GM21381 (cell line): ENCODE measurements around the gene STX10.

ENCODE experiments used
- ATAC-seq: cut with Tn5 transposase; IDR thresholded peaks from one replicate; pipeline ENCODE4 v1.9.1; 2021; ENCODE audit warnings: mild to moderate bottlenecking, moderate library complexity; ENCODE audit not compliant: unreplicated experiment

Gene STX10

DNA sequence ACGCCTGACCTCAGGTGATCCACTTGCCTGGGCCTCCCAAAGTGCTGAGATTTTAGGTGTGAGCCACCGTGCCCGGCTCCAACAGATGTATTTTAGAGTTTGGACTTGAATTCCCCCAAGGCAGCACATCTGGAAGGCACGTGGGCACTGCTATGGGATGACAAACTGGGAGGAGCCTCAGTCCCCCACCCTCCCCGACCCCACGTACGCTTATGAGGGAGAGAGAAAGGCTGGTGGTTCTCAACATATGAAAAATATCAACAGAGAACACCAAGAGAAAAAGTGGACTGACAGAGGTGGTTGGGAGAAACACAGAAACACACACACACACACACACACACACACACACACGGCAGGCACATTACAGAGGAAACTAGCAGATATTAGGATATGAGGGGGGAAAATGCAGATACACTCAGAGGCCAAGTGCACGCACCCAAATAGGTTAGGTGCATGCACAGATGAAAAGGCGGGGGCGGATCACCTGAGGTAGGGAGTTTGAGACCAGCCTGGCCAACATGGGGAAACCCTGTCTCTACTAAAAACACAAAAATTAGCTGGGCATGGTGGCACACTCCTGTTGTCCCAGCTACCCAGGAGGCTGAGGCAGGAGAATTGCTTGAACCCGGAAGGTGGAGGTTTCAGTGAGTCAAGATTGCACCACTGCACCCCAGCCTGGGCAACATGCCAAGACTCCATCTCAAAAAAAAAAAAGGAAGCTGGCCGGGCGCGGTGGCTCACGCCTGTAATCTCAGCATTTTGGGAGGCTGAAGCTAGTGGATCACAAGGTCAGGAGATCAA is 3.2 kb downstream of the STX10 start:
- ATAC-seq, result no peak

DNA sequence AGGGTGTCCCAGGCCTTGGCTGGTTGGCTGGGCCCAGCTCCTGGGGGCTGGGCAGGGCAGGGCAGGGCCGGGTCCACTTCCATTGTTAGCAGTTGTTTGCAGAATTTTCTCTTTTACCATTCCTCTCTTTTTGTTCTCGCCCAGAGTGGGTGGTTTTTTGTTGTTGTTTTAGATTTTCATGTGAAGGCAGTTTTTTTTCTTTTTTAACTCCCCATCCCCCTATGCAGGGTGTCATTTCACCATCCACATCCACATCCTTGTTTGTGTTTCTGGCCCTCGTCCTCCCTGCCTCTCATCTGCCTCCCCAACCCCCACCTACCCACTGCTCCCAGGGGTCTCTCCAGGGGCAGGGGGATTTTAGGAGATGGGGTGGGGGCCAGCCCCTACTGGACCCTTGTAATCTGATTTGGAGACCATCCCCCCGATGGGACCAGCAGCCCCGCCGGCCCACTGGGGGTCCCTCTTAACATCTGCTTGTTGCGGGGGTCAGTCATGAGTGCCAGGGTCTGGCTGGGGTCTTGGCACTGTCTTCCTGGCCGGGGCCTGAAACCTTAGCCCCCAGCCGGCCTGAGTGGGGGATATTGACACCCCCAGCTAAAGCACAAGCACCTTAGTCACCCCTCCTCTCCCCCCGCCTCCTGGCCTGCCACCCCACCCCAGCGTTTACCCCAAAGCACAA is 10.4 kb downstream of the STX10 start:
- no peak for ATAC-seq

DNA sequence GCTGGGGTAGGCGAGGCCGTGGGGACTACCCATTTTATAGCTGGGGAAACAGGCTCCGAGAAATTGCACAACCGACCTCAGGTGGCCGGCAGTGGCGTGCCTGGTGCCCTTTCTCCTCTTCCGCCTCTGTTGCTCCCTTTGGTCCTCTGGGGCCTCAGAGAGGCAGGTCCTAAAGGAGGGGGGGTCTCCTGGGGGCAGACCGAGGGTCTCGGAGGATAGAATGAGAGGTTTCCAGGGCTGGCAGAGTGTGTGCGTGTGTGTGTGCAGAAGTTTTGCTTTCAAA is 11.3 kb downstream of the STX10 start:
- no peak for ATAC-seq

DNA sequence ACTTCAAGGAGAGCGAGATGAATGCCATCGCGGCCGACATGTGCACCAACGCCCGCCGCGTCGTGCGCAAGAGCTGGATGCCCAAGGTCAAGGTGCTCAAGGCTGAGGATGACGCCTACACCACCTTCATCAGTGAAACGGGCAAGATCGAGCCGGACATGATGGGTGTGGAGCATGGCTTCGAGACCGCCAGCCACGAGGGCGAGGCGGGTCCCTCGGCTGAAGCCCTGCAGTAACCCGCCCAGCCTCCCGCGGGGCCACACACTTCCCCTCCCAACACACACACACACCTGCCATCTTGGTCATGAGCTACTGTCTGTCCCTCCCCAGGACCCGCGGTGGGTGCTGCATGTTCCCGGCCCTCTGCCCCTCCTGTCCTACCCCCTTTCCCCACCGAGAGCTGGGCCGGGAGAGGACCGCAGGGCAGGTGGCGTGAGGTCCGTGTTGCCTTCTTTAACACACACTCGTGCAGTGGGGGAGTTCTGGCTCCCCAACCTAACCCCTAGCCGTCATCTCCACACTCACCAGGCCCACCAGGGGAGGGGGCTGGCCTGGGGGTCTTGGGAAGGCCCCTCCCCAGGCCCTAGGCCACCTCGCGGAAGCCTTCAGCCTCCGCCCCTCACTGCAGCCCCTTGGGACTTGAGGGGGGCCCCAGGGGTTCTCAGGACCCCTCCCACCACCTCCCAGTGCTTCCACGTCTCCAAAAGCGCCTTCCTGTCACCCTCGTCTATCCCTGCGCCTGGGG is 11.8 kb downstream of the STX10 start:
- ATAC-seq, result no peak

DNA sequence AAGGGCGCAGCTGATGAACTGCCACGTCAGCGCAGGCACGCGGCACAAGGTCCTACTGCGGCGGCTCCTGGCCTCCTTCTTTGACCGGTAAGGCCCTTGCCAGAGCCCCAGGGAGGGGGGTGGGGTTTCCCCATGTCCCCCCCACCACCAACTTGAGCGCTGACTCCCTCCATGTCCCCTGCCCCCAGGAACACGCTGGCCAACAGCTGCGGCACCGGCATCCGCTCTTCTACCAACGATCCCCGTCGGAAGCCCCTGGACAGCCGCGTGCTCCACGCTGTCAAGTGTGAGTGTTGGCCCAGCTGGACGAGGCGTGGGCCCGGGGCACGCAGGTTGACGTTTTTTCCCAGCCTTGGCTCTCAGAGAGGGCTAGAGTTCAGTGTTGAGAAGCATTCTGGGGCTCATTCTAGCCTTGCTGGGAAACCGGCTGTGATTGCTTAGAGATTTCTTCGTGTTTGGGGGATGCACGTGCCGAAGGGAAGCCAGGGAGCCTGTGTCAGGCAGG is 12.8 kb downstream of the STX10 start:
- no peak for ATAC-seq

DNA sequence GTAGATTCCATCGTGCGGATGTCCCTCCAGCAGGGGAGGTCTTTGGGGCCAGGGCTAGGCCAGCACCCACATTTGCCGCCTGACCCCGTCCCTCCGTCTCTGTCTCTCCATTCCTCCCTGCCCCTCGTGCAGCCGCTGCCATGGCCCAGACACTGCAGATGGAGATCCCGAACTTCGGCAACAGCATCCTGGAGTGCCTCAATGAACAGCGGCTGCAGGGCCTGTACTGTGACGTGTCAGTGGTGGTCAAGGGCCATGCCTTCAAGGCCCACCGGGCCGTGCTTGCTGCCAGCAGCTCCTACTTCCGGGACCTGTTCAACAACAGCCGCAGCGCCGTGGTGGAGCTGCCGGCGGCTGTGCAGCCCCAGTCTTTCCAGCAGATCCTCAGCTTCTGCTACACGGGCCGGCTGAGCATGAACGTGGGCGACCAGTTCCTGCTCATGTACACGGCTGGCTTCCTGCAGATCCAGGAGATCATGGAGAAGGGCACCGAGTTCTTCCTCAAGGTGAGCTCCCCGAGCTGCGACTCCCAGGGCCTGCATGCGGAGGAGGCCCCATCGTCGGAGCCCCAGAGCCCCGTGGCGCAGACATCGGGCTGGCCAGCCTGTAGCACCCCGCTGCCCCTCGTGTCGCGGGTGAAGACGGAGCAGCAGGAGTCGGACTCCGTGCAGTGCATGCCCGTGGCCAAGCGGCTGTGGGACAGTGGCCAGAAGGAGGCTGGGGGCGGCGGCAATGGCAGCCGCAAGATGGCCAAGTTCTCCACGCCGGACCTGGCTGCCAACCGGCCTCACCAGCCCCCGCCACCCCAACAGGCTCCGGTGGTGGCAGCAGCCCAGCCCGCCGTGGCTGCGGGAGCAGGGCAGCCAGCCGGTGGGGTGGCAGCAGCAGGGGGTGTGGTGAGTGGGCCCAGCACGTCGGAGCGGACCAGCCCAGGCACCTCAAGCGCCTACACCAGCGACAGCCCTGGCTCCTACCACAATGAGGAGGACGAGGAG is 14.8 kb downstream of the STX10 start:
- no peak for ATAC-seq

DNA sequence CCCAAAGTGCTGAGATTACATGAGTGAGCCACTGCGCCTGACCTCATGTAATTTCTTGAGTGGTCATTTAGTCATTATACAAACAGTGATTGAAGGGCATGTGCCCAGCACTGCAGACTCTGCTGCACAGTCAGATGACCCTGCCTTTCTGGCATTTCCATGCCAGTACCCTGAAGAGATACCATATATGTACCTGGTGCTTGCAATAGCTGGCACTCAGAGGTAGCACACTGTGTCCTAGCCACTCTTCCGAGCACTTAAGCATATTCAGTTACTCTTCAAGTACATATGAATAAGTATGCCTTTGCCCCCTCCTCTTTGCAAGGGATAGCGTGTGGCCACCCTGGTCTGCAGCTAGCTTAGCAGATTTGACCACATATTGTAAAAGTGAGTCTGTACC is 15.5 kb downstream of the STX10 start:
- no peak for ATAC-seq

DNA sequence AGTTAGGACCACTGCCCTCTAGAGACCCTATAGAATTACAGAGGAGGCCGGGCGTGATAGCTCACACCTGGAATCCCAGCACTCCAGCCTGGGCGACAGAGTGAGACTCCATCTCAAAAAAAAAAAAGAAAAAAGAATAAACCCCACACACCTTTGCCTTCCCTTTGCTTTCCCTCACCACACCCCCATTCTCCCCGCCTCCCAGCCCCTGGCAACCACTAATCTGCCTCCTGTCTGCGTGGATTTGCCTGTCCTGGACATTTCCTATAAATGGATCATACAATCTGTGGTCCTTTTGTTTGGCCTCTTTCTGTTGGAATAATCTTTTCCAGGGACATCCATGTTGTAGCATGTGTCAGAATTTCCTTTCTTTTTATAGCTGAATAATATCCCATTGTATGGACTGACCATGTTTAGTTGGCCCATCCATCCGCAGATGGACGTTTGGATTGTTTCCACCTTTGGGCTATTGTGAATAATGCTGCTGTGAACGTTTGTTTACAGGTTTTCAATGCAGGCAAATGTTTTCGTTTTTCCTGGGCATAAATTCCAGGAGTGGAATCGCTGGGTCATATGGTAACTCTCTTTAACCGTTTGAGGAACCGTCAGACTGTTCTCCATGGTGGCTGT is 16.8 kb downstream of the STX10 start:
- no peak for ATAC-seq

DNA sequence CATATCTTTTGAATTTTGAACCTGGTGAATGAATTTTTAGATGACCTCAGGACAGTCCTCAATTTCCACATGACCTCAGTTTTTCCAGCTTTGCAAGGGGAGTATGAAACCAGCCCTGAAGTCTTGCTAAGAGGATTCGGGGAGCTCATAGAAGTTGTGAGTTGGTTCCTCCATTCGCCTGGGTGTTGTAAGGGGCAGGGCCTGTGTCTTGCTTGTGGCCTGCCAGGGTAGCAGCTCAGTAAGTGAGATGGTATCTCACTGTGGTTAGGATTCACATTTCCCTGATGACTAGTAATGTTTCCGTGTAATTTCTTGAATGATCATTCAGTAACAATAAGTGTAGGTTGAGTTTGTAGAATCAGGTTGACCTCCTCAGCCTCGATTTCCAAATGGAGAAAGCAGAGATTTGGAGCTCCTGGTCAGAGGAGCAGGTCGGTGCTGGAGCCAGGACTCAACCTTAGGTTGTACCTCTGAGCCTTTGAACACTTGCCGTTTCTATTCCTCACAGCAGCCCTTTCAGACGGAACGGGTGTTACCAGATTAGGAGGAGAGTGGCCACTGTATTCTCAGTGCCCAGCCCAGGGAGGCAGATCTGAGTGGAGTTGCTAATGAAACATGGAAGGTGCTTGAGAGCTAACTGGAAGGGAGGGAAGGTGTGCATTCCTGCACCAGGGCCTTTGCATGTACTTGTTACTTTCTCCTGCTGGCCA is 17.5 kb downstream of the STX10 start:
- no peak for ATAC-seq

DNA sequence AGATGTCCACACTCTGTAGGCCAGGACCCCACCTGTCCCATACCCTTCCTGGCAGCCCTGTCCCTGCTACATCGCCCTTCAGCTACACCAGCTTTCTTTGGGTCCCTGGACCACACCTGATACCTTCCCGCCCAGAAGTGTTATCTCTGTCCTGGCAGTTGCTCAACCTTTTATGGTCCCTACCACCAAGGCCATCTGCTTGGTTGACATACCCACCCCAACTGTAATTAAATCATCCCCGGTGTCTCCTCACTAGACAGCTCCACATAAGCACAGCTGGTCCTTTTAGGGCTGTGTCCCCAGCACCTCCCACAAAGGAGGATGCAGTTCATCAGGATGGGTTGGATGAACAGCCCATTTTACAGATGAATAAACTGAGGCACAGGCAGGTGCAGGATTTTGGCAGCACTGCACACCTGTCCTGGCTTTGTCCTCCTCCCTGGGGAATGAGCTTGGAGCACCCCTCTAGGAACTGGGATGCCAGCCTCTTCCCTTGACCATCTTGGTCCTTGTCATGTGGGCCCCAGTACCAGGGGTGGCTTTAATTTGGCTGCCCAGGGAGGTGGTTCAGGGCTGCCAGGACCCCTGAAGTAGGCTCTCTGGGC is 19.2 kb downstream of the STX10 start:
- no peak for ATAC-seq

DNA sequence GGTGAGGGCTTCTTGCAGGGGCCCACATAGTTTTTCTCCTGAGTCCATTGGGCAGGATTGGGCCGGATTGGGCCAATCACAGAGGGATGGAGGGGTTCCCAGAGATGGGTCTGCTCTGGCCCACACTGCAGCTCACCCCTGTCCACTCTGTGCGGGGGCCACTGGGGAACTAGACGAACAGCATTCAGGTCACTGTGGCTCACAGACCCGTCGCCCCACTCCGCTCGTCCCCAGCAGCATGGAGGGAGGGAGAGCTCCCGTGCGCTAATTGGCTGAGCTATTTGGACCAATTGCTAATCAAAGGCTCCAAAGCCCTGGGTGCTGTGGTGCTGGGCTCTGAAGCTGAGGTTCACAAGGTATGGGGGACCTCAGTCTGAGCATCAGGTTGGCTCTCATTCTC is 20.8 kb downstream of the STX10 start:
- ATAC-seq, result no peak

DNA sequence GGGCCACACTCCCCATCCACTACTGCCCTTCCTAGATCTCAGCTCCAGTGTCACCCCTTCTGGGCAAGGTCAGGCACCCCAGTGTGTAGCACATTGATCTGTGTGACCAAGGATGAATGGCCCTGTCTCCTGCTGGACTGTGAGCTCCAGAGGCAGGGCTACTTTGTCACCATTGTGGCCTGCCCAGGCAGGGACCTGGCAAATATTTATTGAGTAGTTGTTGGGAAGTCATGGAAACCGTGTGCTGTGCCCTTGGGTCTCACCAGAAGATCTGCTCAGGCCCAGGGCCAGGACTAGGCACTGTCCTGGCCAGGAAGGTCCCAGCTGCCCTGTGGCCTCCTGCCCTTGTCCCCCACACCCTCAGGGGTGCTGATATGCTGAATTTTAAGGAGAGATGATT is 21.6 kb downstream of the STX10 start:
- ATAC-seq, result no peak

DNA sequence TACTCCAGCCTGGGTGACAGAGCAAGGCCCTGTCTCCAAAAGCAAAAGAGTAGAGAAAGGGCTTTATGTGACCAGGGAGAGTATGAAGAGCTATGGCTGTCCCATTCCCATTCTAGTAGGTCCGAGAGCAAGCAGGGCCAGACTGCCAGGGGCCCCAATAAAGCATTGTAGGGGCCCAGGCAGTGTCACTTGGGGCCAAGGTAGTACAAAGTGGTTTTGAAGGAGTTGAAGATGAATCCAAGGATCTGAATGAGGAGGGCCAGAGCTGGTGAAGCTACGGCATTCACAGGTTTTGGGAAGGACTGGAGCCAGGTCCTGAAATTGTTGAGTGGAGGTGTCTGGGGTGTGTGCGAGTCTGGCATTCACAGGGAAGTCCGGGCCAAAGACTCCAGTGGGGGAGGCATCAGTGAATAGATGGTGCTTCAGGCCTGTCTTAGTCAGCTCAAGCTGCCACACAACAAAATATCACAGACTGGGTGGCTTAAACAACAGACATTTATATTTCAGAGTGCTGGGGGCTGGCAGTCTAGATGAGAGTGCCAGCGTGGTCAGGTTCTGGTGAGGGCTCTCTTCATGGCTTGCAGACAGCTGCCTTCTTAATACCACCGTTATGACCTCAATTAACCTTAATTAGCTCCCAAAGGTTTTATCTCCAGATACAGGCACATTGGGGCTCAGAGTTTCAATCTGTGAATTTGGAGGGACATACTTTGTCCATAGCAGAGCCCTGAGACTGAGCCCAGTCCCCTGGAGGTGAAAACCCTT is 22.2 kb downstream of the STX10 start:
- no peak for ATAC-seq

DNA sequence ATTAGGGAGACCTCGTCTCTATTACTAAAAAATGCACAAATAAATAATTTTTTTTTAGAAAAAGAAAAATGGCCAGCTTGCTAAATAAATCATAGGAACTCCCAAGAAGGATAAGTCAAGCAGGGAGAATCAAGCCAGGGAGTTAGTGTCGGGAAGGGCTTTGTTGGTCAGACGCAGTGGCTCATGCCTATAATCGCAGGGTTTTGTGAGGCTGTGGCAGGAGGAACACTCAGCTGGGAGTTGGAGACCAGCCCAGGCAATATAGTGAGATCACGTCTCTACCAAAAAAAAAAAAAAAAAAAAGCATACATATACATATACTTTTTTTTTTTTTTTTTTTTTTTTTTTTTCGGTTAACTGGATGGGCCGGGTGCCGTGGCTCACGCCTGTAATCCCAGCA is 23.1 kb downstream of the STX10 start:
- no peak for ATAC-seq

DNA sequence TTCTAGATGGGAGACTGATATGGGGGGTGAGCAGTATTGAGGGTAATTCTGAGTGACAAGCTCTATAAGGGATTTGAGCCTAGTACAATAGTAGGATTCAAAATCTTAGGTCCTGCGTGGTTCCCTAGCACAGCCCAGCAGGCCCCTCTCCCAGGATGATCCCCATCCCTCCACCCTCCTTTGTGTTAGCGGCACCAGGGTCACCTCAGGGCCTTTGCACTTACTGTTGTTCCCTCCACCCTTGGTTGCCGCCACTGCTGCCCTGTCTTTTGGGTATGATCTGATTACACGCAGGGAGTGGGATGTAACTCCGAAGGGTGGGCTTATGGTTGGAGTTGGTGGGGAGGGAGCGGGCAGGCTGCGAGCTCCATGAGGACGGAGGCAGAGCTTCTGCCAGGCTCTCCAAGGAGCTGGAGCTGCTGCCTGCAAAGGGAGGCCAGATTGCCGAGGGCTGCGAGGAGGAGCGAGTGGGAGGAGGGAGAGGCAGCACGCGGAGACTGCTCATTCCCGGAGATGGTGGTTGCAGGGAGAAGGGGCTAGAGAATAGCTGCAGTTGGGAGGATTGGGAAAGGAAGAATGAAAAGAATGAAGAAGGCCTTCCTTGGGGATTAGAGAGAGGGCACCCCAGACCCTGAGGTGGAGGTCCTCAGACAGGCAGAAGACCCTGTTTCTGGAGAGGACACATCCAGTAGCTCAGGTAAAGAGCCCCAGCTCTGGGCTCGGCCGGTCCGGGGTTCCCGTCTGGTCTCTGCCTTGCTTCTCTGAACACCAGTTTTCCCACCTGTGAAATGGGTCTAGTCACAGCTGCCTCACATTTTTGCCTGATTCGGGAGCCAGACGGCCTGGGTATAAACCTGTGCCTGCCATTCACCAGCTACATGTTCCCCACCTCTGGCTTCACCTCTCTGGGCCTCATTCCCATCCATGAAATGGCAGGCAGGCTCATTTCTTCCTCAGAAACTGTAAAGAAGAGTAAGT is 26.9 kb downstream of the STX10 start:
- ATAC-seq, result no peak

DNA sequence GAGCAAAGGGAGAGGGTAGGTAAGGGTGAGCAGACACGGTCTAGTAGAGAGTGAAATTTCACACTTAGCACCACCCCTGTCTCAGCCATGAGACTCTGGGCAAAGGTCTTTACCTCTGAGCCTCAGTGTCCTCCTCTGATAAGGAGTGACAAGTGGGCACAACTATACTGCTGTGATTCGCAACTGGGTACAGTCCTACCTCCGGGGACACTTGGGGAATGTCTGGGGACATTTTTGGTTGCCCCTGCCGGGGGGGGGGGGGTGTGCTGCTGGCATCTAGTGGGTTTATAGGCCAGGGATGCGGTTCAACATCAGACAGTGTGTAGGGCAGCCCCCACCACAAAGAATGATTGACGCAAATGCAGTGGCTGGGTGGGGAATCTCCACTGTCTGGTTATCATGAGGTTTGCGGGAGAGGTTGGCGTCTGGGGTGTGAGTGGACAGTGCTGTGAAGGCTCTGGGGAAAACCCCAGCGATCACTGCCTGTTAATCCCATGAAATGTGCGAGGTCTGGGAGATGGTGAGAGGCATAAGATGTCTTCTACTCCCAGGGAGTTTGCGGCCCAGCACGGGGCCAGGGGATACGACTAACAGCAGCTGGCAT is 27.8 kb downstream of the STX10 start:
- ATAC-seq, result no peak
